Kasumi-1 (cell line): ENCODE data around the gene ECM2.
A peak's percentile ranks its signal among the peaks of the same experiment; 100 is the strongest.

ENCODE experiments used
- DNase-seq, 2 experiments: peaks; one replicate each; lab custom pipeline; 2025; lab: John Stamatoyannopoulos, UW

ECM2 gene

GRCh38 chr9:92500725-92501124, 35.1 kb downstream of the ECM2 start:
- DNase-seq, result no peak

GRCh38 chr9:92499701-92500100, 36.1 kb downstream of the ECM2 start:
- no peak for DNase-seq

- no peak for DNase-seq
Observed at GRCh38 chr9:92496396-92497176, 39.2 kb downstream of the ECM2 start.

- DNase-seq, result no peak
Observed at GRCh38 chr9:92494856-92495255, 40.9 kb downstream of the ECM2 start.

- DNase-seq, result no peak
Observed at GRCh38 chr9:92493749-92494387, 41.9 kb downstream of the ECM2 start.

- DNase-seq, result no peak
Observed at GRCh38 chr9:92492781-92493401, 42.9 kb downstream of the ECM2 start.

- DNase-seq, result peak; percentile 3 to 16
Observed at GRCh38 chr9:92488681-92489550, 46.9 kb downstream of the ECM2 start.

GRCh38 chr9:92486371-92486770, 49.4 kb downstream of the ECM2 start:
- no peak for DNase-seq

GRCh38 chr9:92484563-92484962, 51.2 kb downstream of the ECM2 start:
- DNase-seq, result no peak

GRCh38 chr9:92483627-92484545, 51.9 kb downstream of the ECM2 start:
- DNase-seq, result no peak

- no peak for DNase-seq
Observed at GRCh38 chr9:92482805-92483204, 53.0 kb downstream of the ECM2 start.

GRCh38 chr9:92482329-92482728, 53.5 kb downstream of the ECM2 start, which contains the start of gene ASPN:
Gene ASPN, minus strand, starts transcription at chr9:92482506.
- DNase-seq, result no peak

GRCh38 chr9:92480986-92481633, 54.7 kb downstream of the ECM2 start:
- no peak for DNase-seq

GRCh38 chr9:92480291-92480771, 55.5 kb downstream of the ECM2 start:
- no peak for DNase-seq

GRCh38 chr9:92479346-92479745, 56.4 kb downstream of the ECM2 start:
- no peak for DNase-seq

GRCh38 chr9:92478783-92479182, 57.0 kb downstream of the ECM2 start:
- no peak for DNase-seq

GRCh38 chr9:92476962-92477361, 58.8 kb downstream of the ECM2 start:
- DNase-seq, result no peak

GRCh38 chr9:92474587-92474986, 61.2 kb downstream of the ECM2 start:
- no peak for DNase-seq

GRCh38 chr9:92468206-92468605, 67.6 kb downstream of the ECM2 start:
- no peak for DNase-seq

GRCh38 chr9:92467511-92467910, 68.3 kb downstream of the ECM2 start:
- no peak for DNase-seq
